Prostate gland (tissue), 2 donors: ENCODE data around the gene MDC1. TPM values are rescaled to one million over a fixed set of nuclear protein-coding genes. Genes with fewer than 3 reads are reported as not detected.

Experiments used
- DNase-seq: peaks from one replicate; pipeline ENCODE4 v3.0.0-alpha.2; 2019; ENCODE audit warnings: low spot score
- H3K27ac ChIP-seq, 2 donors: fragments of 200-600 bp; sonication (generic); 2 replicates each; pipeline ENCODE4 v1.5.1; 2017 to 2019
- H3K27me3 ChIP-seq: fragments of 200-600 bp; sonication (generic); replicated peaks from 2 replicates; pipeline ENCODE4 v1.5.1; 2019; ENCODE audit not compliant: insufficient read depth
- H3K36me3 ChIP-seq, 2 donors: fragments of 200-600 bp; sonication (generic); 1 replicate in 1 of 2; 2 replicates in 1 of 2; pipeline versions ENCODE4 v1.5.1 to v1.8.1; 2017 to 2019
- H3K4me1 ChIP-seq: fragments of 200-600 bp; sonication (generic); replicated peaks from 2 replicates; pipeline ENCODE4 v1.5.1; 2019
- H3K4me3 ChIP-seq, 2 donors: fragments of 200-600 bp; sonication (generic); 2 replicates each; pipeline ENCODE4 v1.5.1; 2017 to 2019
- H3K9me3 ChIP-seq: fragments of 200-600 bp; sonication (generic); 2 replicates; pipeline ENCODE4 v1.5.1; 2017
- POLR2A ChIP-seq: fragments of 450-650 bp; IDR thresholded peaks from one replicate; pipeline ENCODE4 v1.6.1; 2016; ENCODE audit warnings: antibody characterized with exemption, mild to moderate bottlenecking
- POLR2AphosphoS5 ChIP-seq: sonication (generic); formaldehyde crosslinking; IDR thresholded peaks from one replicate; pipeline ENCODE4 v1.6.1; 2017; ENCODE audit warnings: antibody characterized with exemption
- WGBS: methylation state at CpG from one replicate; pipeline ENCODE4 v1.1.5; 2018; 5-methylcytosine and 5-hydroxymethylcytosine counted together
- intact Hi-C: fragments of 100-400 bp; cut with DNase I; formaldehyde crosslinking; loops from one replicate; pipeline ENCODE4 v1.14.2; 2022
- total RNA-seq, 2 donors: library from RNA; depleted of rRNA; stranded (reverse); fragments of >200 nt; gene quantifications; one replicate each; pipeline ENCODE4 v1.1.0, GENCODE V29; 2016
- TF ChIP-seq, protein P1 (sequence below), 4 experiments: fragments of 200-600 bp in 2 of 4; fragments of 450-650 bp in 2 of 4; sonication (generic) in 2 of 4; IDR thresholded peaks; 1 replicate in 3 of 4; 2 replicates in 1 of 4; pipeline ENCODE4 v1.5.1; 2016 to 2019; ENCODE audit warnings: antibody characterized with exemption in 4 of 4, mild to moderate bottlenecking in 2 of 4, moderate library complexity in 2 of 4

Gene MDC1
- total RNA-seq, 2 donors from 2014 or later: 20.5 to 26.3 TPM

GRCh38 chr6:30682143-30683117 lies 34.7 kb downstream of the MDC1 start:
- Histone ChIP-seq H3K27ac (peak overlapping the region; percentile 92 to 97), H3K9me3 (no peaks in the 10 kb centered on the region), H3K27me3 (no peaks in the 10 kb centered on the region), H3K36me3 (no peaks in the 10 kb centered on the region), H3K4me1 (peaks cover 4% of the 10 kb centered on the region), H3K4me3 (peak overlapping the region; percentile 66 to 88)
- DNase-seq: no peak
- WGBS: 25% methylated on average over 11 of the region's 11 CpGs
- intact Hi-C loops: no loop called here
- peak; percentile 24 for TF ChIP-seq POLR2AphosphoS5
- no peak for TF ChIP-seq POLR2A
- TF ChIP-seq, protein P1, sequence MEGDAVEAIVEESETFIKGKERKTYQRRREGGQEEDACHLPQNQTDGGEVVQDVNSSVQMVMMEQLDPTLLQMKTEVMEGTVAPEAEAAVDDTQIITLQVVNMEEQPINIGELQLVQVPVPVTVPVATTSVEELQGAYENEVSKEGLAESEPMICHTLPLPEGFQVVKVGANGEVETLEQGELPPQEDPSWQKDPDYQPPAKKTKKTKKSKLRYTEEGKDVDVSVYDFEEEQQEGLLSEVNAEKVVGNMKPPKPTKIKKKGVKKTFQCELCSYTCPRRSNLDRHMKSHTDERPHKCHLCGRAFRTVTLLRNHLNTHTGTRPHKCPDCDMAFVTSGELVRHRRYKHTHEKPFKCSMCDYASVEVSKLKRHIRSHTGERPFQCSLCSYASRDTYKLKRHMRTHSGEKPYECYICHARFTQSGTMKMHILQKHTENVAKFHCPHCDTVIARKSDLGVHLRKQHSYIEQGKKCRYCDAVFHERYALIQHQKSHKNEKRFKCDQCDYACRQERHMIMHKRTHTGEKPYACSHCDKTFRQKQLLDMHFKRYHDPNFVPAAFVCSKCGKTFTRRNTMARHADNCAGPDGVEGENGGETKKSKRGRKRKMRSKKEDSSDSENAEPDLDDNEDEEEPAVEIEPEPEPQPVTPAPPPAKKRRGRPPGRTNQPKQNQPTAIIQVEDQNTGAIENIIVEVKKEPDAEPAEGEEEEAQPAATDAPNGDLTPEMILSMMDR (IDR thresholded peaks at IDR 0.05): no peak

- intact Hi-C loops: no loop called here
- H3K4me3 ChIP-seq: peak overlapping the region; percentile 66 to 88
Measured at GRCh38 chr6:30681766-30682142, 35.3 kb downstream of the MDC1 start.

GRCh38 chr6:30679765-30680535 lies 37.1 kb downstream of the MDC1 start:
- Histone ChIP-seq H3K4me1 (peaks cover 4% of the 10 kb centered on the region), H3K27me3 (no peaks in the 10 kb centered on the region), H3K36me3 (peaks cover 0 to 11% of the 10 kb centered on the region in 2 donors), H3K4me3 (no peak overlapping the region), H3K9me3 (no peaks in the 10 kb centered on the region), H3K27ac (peak overlapping the region; percentile 14 to 43)
- no peak for DNase-seq
- TF ChIP-seq POLR2AphosphoS5 (no peak), POLR2A (no peak)
- TF ChIP-seq, protein P1 (IDR thresholded peaks at IDR 0.05): no peak
- intact Hi-C loops: loop anchor here (1.0 to 5.0 kb wide), 2 partner anchors 42 to 202 kb away; partner anchors contain the start of gene DDR1
- WGBS: 70% methylated on average over 7 of the region's 7 CpGs

More at GRCh38 chr6:30681766-30682142, 35.3 kb downstream of the MDC1 start:
- Histone ChIP-seq H3K4me1 (peaks cover 4% of the 10 kb centered on the region), H3K9me3 (no peaks in the 10 kb centered on the region), H3K36me3 (peaks cover 0 to 3% of the 10 kb centered on the region in 2 donors), H3K27me3 (no peaks in the 10 kb centered on the region), H3K27ac (peak overlapping the region; percentile 92 to 97)
- WGBS: 51% methylated on average over 4 of the region's 4 CpGs
- no peak for DNase-seq
- TF ChIP-seq, protein P1 (IDR thresholded peaks at IDR 0.05): no peak
- TF ChIP-seq POLR2AphosphoS5 (no peak), POLR2A (no peak)

- WGBS: 17% methylated on average over 31 of the region's 31 CpGs
- intact Hi-C loops: loop anchor here (1.0 to 5.0 kb wide), 2 partner anchors 43 to 203 kb away; partner anchors contain the start of gene DDR1
- Histone ChIP-seq H3K4me1 (peaks cover 2% of the 10 kb centered on the region), H3K27ac (peak overlapping the region in 1 of 2 donors; percentile 43), H3K36me3 (peaks cover 0 to 11% of the 10 kb centered on the region in 2 donors), H3K9me3 (no peaks in the 10 kb centered on the region), H3K4me3 (no peak overlapping the region), H3K27me3 (no peaks in the 10 kb centered on the region)
- TF ChIP-seq, protein P1 (IDR thresholded peaks at IDR 0.05): peak; percentile 86 to 98 (median 98)
- no peak for TF ChIP-seq POLR2A
- TF ChIP-seq POLR2AphosphoS5: peak; percentile 84
- peak; percentile 78 for DNase-seq
Measured at GRCh38 chr6:30678964-30679726, 37.9 kb downstream of the MDC1 start.
